Prostate gland (tissue), 2 donors: ENCODE measurements around the gene MYO16.

ENCODE experiments used
- CTCF ChIP-seq, 4 experiments: fragments of 200-600 bp in 2 of 4; fragments of 450-650 bp in 2 of 4; sonication (generic) in 2 of 4; IDR thresholded peaks; 1 replicate in 3 of 4; 2 replicates in 1 of 4; pipeline ENCODE4 v1.5.1; 2016 to 2019; ENCODE audit warnings: antibody characterized with exemption in 4 of 4, mild to moderate bottlenecking in 2 of 4, moderate library complexity in 2 of 4
- POLR2A ChIP-seq: fragments of 450-650 bp; IDR thresholded peaks from one replicate; pipeline ENCODE4 v1.6.1; 2016; ENCODE audit warnings: antibody characterized with exemption, mild to moderate bottlenecking
- POLR2AphosphoS5 ChIP-seq: sonication (generic); formaldehyde crosslinking; IDR thresholded peaks from one replicate; pipeline ENCODE4 v1.6.1; 2017; ENCODE audit warnings: antibody characterized with exemption

- TF ChIP-seq CTCF (IDR thresholded peaks at IDR 0.05) (no peak), POLR2A (no peak), POLR2AphosphoS5 (no peak)
Observed at GRCh38 chr13:108624108-108624507, 5.3 kb upstream of the MYO16 start.
